Measurements from ENCODE around the gene YIPF3. TPM values are rescaled to one million over a fixed set of nuclear protein-coding genes. Genes with fewer than 3 reads are reported as not detected.
A peak's percentile ranks its signal among the peaks of the same experiment; 100 is the strongest.
"Not testable (repeated sequence)": the region's sequence is repeated elsewhere in the genome, so short reads cannot be mapped to it uniquely, and the experiment has no call there.

Gene YIPF3
- total and polyA plus RNA-seq, 5 donors from 2014 or later = 59.2 to 135 (median 106) TPM

DNA sequence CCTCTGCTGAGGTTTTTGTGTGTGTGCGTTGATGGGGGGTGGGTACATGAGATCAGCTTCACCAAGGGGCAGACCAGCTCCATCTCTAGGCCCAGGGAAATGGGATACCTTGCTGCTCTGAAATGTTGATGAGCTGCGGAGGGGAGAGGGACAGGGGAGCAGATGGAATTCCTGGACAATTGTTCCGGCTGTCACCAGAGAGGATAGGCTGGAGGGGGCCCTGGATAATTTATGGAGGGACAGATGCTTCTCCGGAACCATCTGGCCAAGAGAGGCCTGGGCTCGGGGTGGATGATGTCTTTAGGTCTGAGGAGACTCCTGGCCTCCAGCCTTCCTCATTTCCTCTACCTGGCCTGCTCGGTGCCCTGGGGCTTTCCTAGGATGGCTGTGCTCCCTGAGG, 41.2 kb downstream of the YIPF3 start:
- Mint-ChIP-seq H3K4me3 (no peak overlapping the region), H3K36me3 (no peaks in the 10 kb centered on the region), H3K27ac (peak overlapping the region in 1 of 3 donors; percentile 51), H3K4me1 (peaks cover 16 to 39% (median 30%) of the 10 kb centered on the region in 4 donors), H3K9me3 (peaks cover 0 to 1% (median 0%) of the 10 kb centered on the region in 7 donors), H3K27me3 (peaks cover 13% of the 10 kb centered on the region)
- Histone ChIP-seq H3K4me1 (ENCODE audit: control insufficient read depth, insufficient read depth, low read length, poor library complexity, severe bottlenecking) (peaks cover 22% of the 10 kb centered on the region), H3K27me3 (ENCODE audit: control insufficient read depth, insufficient read depth, low read length) (no peaks in the 10 kb centered on the region), H3K27ac (ENCODE audit: insufficient read depth, low read length, poor library complexity, severe bottlenecking) (no peak overlapping the region), H3K36me3 (ENCODE audit: control insufficient read depth, insufficient read depth, low read length) (no peaks in the 10 kb centered on the region), H3K9me3 (ENCODE audit: control insufficient read depth in 2 of 2, low read length in 2 of 2) (no peaks in the 10 kb centered on the region), H3K4me3 (ENCODE audit: low read depth, low read length) (no peak overlapping the region)
- DNase-seq = no peak
- ATAC-seq (ENCODE audit: low read depth in 2 of 2) = no peak

DNA sequence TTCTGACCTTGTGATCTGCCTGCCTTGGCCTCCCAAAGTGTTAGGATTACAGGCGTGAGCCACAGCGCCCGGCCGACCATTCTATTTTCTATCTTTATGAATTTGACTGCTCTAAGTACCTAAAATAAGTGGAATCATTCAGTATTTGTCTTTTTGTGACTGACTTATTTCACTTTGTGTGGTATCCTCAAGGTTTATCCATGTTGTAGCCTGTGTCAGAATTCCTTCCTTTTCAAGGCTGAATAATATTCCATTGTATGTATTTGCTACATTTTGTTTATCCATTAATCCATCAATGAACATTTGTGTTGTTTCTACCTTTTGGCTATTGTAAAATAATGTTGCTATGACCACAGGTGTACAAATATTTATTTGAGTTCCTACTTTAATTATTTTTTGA, 44.2 kb downstream of the YIPF3 start:
- no peak overlapping the region for H3K4me3 Mint-ChIP-seq
- no peak for DNase-seq
- no peak overlapping the region for H3K27ac ChIP-seq (ENCODE audit: insufficient read depth, low read length, poor library complexity, severe bottlenecking)
- no peaks in the 10 kb centered on the region for H3K36me3 Mint-ChIP-seq
- peaks cover 6 to 11% (median 8%) of the 10 kb centered on the region in 4 donors for H3K4me1 Mint-ChIP-seq
- H3K9me3 Mint-ChIP-seq = peaks cover 0 to 1% (median 0%) of the 10 kb centered on the region in 7 donors
- no peaks in the 10 kb centered on the region for H3K36me3 ChIP-seq (ENCODE audit: control insufficient read depth, insufficient read depth, low read length)
- H3K27ac Mint-ChIP-seq = no peak overlapping the region
- no peak overlapping the region for H3K4me3 ChIP-seq (ENCODE audit: low read depth, low read length)
- no peak for ATAC-seq (ENCODE audit: low read depth in 2 of 2)
- peaks cover 5% of the 10 kb centered on the region for H3K27me3 ChIP-seq (ENCODE audit: control insufficient read depth, insufficient read depth, low read length)
- H3K4me1 ChIP-seq (ENCODE audit: control insufficient read depth, insufficient read depth, low read length, poor library complexity, severe bottlenecking) = peaks cover 6% of the 10 kb centered on the region
- H3K27me3 Mint-ChIP-seq = peaks cover 13% of the 10 kb centered on the region
- no peaks in the 10 kb centered on the region for H3K9me3 ChIP-seq (ENCODE audit: control insufficient read depth in 2 of 2, low read length in 2 of 2)

DNA sequence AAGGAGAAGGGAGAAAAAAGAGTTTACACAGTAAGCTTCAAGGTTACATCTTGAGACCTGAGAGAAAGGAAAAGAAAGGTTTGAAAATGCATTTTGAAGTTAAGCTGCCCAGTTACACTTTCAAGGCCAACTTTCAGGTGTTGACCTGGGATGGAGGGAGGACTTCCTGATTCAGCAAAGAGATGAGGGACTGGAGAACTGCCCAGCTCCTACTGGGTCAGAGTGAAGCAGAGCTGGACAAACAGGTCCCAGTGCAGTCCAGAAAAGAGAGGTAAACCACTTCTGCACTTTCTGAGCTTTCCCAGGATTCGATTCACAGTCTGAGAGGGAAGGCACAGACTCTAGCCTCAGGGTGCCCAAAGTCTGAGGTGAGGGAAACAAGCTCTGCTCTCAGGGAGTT, 45.3 kb downstream of the YIPF3 start:
- Histone ChIP-seq H3K36me3 (ENCODE audit: control insufficient read depth, insufficient read depth, low read length) (no peaks in the 10 kb centered on the region), H3K9me3 (ENCODE audit: control insufficient read depth in 2 of 2, low read length in 2 of 2) (no peaks in the 10 kb centered on the region), H3K4me3 (ENCODE audit: low read depth, low read length) (no peak overlapping the region), H3K27me3 (ENCODE audit: control insufficient read depth, insufficient read depth, low read length) (peaks cover 5% of the 10 kb centered on the region), H3K27ac (ENCODE audit: insufficient read depth, low read length, poor library complexity, severe bottlenecking) (no peak overlapping the region), H3K4me1 (ENCODE audit: control insufficient read depth, insufficient read depth, low read length, poor library complexity, severe bottlenecking) (no peaks in the 10 kb centered on the region)
- Mint-ChIP-seq H3K36me3 (no peaks in the 10 kb centered on the region), H3K4me1 (no peaks in the 10 kb centered on the region), H3K4me3 (peak overlapping the region in 2 of 4 donors; percentile 7 to 25), H3K27ac (no peak overlapping the region), H3K9me3 (peaks cover 0 to 1% (median 0%) of the 10 kb centered on the region in 7 donors), H3K27me3 (peaks cover 18% of the 10 kb centered on the region)
- ATAC-seq (ENCODE audit: low read depth in 2 of 2) = no peak
- DNase-seq = no peak

DNA sequence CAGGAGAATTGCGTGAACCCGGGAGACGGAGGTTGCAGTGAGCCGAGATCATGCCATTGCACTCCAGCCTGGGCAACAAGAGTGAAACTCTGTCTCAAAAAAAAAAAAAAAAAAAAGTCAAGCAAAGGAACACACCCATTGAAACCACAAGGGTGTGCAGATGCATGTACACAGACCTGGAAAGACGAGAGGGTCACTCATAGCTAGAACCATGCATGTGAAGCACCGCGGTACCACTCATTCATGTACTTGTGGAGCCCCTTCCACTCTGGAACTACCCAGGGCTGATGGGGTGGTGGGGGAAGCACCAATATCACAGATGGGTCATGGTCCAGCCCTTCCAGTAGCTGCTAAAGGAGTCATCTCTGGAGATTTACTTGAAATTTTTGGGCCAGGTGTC, 46.8 kb downstream of the YIPF3 start:
- peaks cover 0 to 1% (median 0%) of the 10 kb centered on the region in 7 donors for H3K9me3 Mint-ChIP-seq
- peaks cover 29% of the 10 kb centered on the region for H3K27me3 Mint-ChIP-seq
- no peak overlapping the region for H3K4me3 Mint-ChIP-seq
- H3K27ac ChIP-seq (ENCODE audit: insufficient read depth, low read length, poor library complexity, severe bottlenecking) = no peak overlapping the region
- no peaks in the 10 kb centered on the region for H3K4me1 Mint-ChIP-seq
- no peak for DNase-seq
- no peak for ATAC-seq (ENCODE audit: low read depth in 2 of 2)
- H3K27me3 ChIP-seq (ENCODE audit: control insufficient read depth, insufficient read depth, low read length) = peaks cover 5% of the 10 kb centered on the region
- H3K4me1 ChIP-seq (ENCODE audit: control insufficient read depth, insufficient read depth, low read length, poor library complexity, severe bottlenecking) = no peaks in the 10 kb centered on the region
- no peaks in the 10 kb centered on the region for H3K9me3 ChIP-seq (ENCODE audit: control insufficient read depth in 2 of 2, low read length in 2 of 2)
- no peaks in the 10 kb centered on the region for H3K36me3 Mint-ChIP-seq
- no peak overlapping the region for H3K4me3 ChIP-seq (ENCODE audit: low read depth, low read length)
- H3K36me3 ChIP-seq (ENCODE audit: control insufficient read depth, insufficient read depth, low read length) = no peaks in the 10 kb centered on the region
- H3K27ac Mint-ChIP-seq = no peak overlapping the region

DNA sequence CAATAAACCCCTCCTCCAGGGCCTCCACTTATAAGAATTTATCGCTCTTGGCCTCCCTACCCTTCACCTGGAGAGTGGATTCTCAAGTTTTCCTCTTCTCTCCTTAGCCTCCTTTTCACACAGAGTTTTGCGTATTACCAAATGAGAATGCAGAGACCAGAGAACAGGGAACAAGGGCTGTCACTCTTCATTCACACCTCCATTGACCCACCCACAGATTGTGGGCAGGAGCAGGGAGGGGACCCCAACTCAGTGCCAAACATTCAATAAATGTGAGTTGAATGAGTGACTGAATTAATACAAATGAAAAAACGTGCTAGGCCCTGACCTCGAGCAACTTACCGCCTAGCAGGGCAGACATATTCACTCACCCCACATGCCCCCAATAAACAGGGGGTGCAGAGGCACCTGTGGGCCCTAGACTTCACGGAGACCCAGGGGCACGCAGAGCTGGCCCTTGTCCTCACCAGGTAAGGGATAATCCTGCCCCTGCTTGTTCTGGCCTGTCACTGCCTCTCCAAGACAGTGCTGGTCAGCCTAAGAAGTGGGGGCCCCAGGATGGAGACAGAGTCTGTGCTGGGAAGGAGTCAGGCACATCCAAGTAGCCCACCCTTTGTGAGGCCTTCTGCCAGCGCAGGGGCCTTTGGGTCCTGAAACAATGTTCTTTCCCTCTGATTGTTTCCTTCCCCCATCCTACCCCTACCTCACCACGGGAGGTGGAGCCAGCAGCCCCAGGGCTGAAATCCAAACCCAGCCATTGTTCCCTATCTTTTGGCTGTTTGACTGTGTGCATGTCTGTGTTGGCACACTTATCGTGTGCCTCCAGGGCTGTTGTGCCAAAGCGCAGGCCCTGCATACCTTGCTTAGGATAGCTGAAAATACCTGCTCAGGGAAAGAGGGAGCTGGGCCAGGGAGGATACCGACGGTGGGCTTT, 47.7 kb downstream of the YIPF3 start:
- Histone ChIP-seq H3K4me3 (ENCODE audit: low read depth, low read length) (no peak overlapping the region), H3K4me1 (ENCODE audit: control insufficient read depth, insufficient read depth, low read length, poor library complexity, severe bottlenecking) (no peaks in the 10 kb centered on the region), H3K9me3 (ENCODE audit: control insufficient read depth in 2 of 2, low read length in 2 of 2) (no peaks in the 10 kb centered on the region), H3K27ac (ENCODE audit: insufficient read depth, low read length, poor library complexity, severe bottlenecking) (no peak overlapping the region), H3K36me3 (ENCODE audit: control insufficient read depth, insufficient read depth, low read length) (no peaks in the 10 kb centered on the region), H3K27me3 (ENCODE audit: control insufficient read depth, insufficient read depth, low read length) (peaks cover 5% of the 10 kb centered on the region)
- Mint-ChIP-seq H3K4me1 (no peaks in the 10 kb centered on the region), H3K36me3 (no peaks in the 10 kb centered on the region), H3K4me3 (no peak overlapping the region), H3K27ac (no peak overlapping the region), H3K9me3 (peaks cover 0 to 1% (median 0%) of the 10 kb centered on the region in 7 donors), H3K27me3 (peaks cover 29% of the 10 kb centered on the region)
- ATAC-seq (ENCODE audit: low read depth in 2 of 2) = no peak
- DNase-seq = no peak

DNA sequence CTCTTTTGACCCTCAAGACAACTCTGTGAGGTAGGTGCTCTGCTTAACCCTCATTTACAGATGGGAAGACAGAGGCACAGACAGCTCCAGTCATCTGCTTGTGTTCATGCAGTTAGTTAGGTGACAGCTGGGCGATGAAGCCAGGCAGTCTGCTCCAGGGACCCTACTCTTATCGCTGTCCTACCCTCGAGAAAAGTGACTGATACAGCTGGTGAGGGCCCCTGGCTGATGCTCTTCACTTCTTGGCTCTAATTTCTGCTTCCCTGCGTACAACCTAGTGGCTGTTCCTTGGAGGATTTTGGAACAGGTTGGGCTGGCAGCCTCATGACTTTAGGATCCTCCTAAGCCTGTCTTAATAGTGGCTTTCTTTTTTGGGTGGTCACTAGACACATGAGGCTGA, 48.5 kb downstream of the YIPF3 start:
- Mint-ChIP-seq H3K9me3 (peaks cover 0 to 1% (median 0%) of the 10 kb centered on the region in 7 donors), H3K36me3 (no peaks in the 10 kb centered on the region), H3K4me1 (no peaks in the 10 kb centered on the region), H3K4me3 (no peak overlapping the region), H3K27me3 (peaks cover 25% of the 10 kb centered on the region), H3K27ac (no peak overlapping the region)
- Histone ChIP-seq H3K4me1 (ENCODE audit: control insufficient read depth, insufficient read depth, low read length, poor library complexity, severe bottlenecking) (no peaks in the 10 kb centered on the region), H3K4me3 (ENCODE audit: low read depth, low read length) (no peak overlapping the region), H3K9me3 (ENCODE audit: control insufficient read depth in 2 of 2, low read length in 2 of 2) (no peaks in the 10 kb centered on the region), H3K27me3 (ENCODE audit: control insufficient read depth, insufficient read depth, low read length) (peaks cover 5% of the 10 kb centered on the region), H3K36me3 (ENCODE audit: control insufficient read depth, insufficient read depth, low read length) (no peaks in the 10 kb centered on the region), H3K27ac (ENCODE audit: insufficient read depth, low read length, poor library complexity, severe bottlenecking) (no peak overlapping the region)
- ATAC-seq (ENCODE audit: low read depth in 2 of 2) = no peak
- DNase-seq = no peak

DNA sequence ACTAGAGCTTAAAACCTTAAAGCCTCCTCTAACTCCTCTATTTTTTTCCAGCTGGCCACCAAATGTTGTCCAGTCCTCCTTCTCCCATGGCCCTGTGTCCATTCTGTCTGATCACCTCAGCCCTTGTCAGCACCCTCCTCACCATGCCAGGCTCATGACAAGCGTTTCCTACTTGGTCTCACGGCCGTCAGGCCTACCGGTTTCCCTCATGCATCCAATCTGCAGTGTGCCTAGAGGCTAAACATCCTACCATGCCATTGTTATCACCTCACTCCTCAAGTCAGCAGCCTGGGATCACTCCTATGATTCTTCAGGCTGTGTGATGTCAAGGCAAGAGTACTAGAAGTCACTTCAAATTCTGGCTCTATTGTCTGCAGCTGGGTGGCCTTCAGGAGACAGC, 49.0 kb downstream of the YIPF3 start:
- H3K9me3 Mint-ChIP-seq = peaks cover 0 to 1% (median 0%) of the 10 kb centered on the region in 7 donors
- peaks cover 8% of the 10 kb centered on the region for H3K27me3 ChIP-seq (ENCODE audit: control insufficient read depth, insufficient read depth, low read length)
- no peak overlapping the region for H3K27ac ChIP-seq (ENCODE audit: insufficient read depth, low read length, poor library complexity, severe bottlenecking)
- ATAC-seq (ENCODE audit: low read depth in 2 of 2) = no peak
- H3K4me3 Mint-ChIP-seq = no peak overlapping the region
- H3K27me3 Mint-ChIP-seq = peaks cover 25% of the 10 kb centered on the region
- H3K4me1 Mint-ChIP-seq = no peaks in the 10 kb centered on the region
- H3K36me3 Mint-ChIP-seq = no peaks in the 10 kb centered on the region
- H3K36me3 ChIP-seq (ENCODE audit: control insufficient read depth, insufficient read depth, low read length) = no peaks in the 10 kb centered on the region
- no peaks in the 10 kb centered on the region for H3K4me1 ChIP-seq (ENCODE audit: control insufficient read depth, insufficient read depth, low read length, poor library complexity, severe bottlenecking)
- no peak overlapping the region for H3K27ac Mint-ChIP-seq
- no peaks in the 10 kb centered on the region for H3K9me3 ChIP-seq (ENCODE audit: control insufficient read depth in 2 of 2, low read length in 2 of 2)
- DNase-seq = no peak
- no peak overlapping the region for H3K4me3 ChIP-seq (ENCODE audit: low read depth, low read length)

DNA sequence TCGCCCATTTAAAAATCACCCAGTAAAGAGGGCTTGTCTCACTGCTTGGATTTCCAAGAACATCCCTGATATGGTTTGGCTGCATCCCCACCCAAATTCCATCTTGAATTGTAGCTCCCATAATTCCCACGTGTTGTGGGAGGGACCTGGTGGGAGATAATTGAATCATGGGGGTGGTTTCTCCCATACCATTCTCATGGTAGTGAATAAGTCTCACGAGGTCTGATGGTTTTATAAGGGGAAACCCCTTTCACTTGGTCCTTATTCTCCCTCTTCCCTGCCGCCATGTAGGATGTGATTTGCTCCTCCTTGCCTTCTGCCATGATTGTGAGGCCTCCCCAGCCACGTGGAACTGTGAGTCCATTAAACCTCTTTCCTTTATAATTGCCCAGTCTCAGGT, 49.5 kb downstream of the YIPF3 start:
- not testable (repeated sequence) for H3K4me3 ChIP-seq (ENCODE audit: low read depth, low read length); H3K4me3 Mint-ChIP-seq; H3K27ac ChIP-seq (ENCODE audit: insufficient read depth, low read length, poor library complexity, severe bottlenecking); ATAC-seq (ENCODE audit: low read depth in 2 of 2); H3K4me1 ChIP-seq (ENCODE audit: control insufficient read depth, insufficient read depth, low read length, poor library complexity, severe bottlenecking); DNase-seq; H3K36me3 Mint-ChIP-seq; H3K36me3 ChIP-seq (ENCODE audit: control insufficient read depth, insufficient read depth, low read length); H3K4me1 Mint-ChIP-seq; H3K9me3 Mint-ChIP-seq; H3K9me3 ChIP-seq (ENCODE audit: control insufficient read depth in 2 of 2, low read length in 2 of 2); H3K27ac Mint-ChIP-seq
- peaks cover 26% of the 10 kb centered on the region for H3K27me3 Mint-ChIP-seq
- peaks cover 12% of the 10 kb centered on the region for H3K27me3 ChIP-seq (ENCODE audit: control insufficient read depth, insufficient read depth, low read length)

Data from CD4-positive, CD25-positive, alpha-beta regulatory T cell (primary cell).